Stimulated activated CD4-positive, alpha-beta T cell treated with anti-CD3 and anti-CD28 coated beads, Interleukin-2, amount 100 ng/mL, for 24 hours (primary cell): ENCODE results near the gene PARD3.

Source experiments
- DNase-seq, 2 donors: peaks; one replicate each; pipeline ENCODE4 v3.0.0-alpha.2; 2020

PARD3 gene

GRCh38 chr10:34169131-34169530 lies 646.0 kb downstream of the PARD3 start:
- DNase-seq: no peak

- DNase-seq: no peak
These were observed 646.7 kb downstream of the PARD3 start for GRCh38 chr10:34168439-34168838.

GRCh38 chr10:34166823-34167222 lies 648.3 kb downstream of the PARD3 start:
- no peak for DNase-seq

- no peak for DNase-seq
These were observed 648.7 kb downstream of the PARD3 start for GRCh38 chr10:34166354-34166753.

- no peak for DNase-seq
These were observed 651.1 kb downstream of the PARD3 start for GRCh38 chr10:34164029-34164428.

GRCh38 chr10:34163075-34163905 lies 651.8 kb downstream of the PARD3 start:
- DNase-seq: no peak

- no peak for DNase-seq
These were observed 653.2 kb downstream of the PARD3 start for GRCh38 chr10:34161777-34162370.

GRCh38 chr10:34160595-34160994 lies 654.5 kb downstream of the PARD3 start:
- no peak for DNase-seq

- DNase-seq: no peak
These were observed 657.6 kb downstream of the PARD3 start for GRCh38 chr10:34157501-34157900.

GRCh38 chr10:34156781-34157425 lies 658.2 kb downstream of the PARD3 start:
- DNase-seq: no peak

GRCh38 chr10:34155812-34156211 lies 659.3 kb downstream of the PARD3 start:
- no peak for DNase-seq

- no peak for DNase-seq
These were observed 660.7 kb downstream of the PARD3 start for GRCh38 chr10:34154383-34154900.

- no peak for DNase-seq
These were observed 661.3 kb downstream of the PARD3 start for GRCh38 chr10:34153663-34154382.

GRCh38 chr10:34152434-34152833 lies 662.7 kb downstream of the PARD3 start:
- no peak for DNase-seq

GRCh38 chr10:34151931-34152330 lies 663.2 kb downstream of the PARD3 start:
- DNase-seq: no peak

- no peak for DNase-seq
These were observed 663.6 kb downstream of the PARD3 start for GRCh38 chr10:34151481-34151880.

GRCh38 chr10:34150103-34150502 lies 665.0 kb downstream of the PARD3 start:
- DNase-seq: no peak

- no peak for DNase-seq
These were observed 666.8 kb downstream of the PARD3 start for GRCh38 chr10:34148305-34148657.

GRCh38 chr10:34147641-34148304 lies 667.3 kb downstream of the PARD3 start:
- DNase-seq: no peak

GRCh38 chr10:34145715-34146114 lies 669.4 kb downstream of the PARD3 start:
- DNase-seq: no peak

- DNase-seq: no peak
These were observed 671.6 kb downstream of the PARD3 start for GRCh38 chr10:34143466-34143865.

GRCh38 chr10:34141032-34141680 lies 673.9 kb downstream of the PARD3 start:
- DNase-seq: no peak
